K562 (cell line): ENCODE data around the gene OBSCN. TPM values are rescaled to one million over a fixed set of nuclear protein-coding genes. Genes with fewer than 3 reads are reported as not detected.

Experiments
- FOXO4 ChIP-seq: fragments of 450-650 bp; formaldehyde crosslinking; IDR thresholded peaks from 2 replicates; pipeline ENCODE4 v1.4.0; 2020; ENCODE audit warnings: mild to moderate bottlenecking, moderate library complexity
- ZBTB40 ChIP-seq, 2 experiments: fragments of 450-650 bp in 1 of 2; sonication (generic) in 1 of 2; formaldehyde crosslinking in 1 of 2; IDR thresholded peaks; 2 replicates each; pipeline versions ENCODE4 v1.7.1 to v1.9.0; 2016 to 2022; ENCODE audit warnings: inconsistent platforms in 1 of 2, mild to moderate bottlenecking in 1 of 2, missing genetic modification reagents in 1 of 2
- polyA plus RNA-seq, 8 experiments: library from polyadenylated mRNA; depleted of rRNA in 4 of 8; stranded (reverse) in 5 of 8; unstranded in 3 of 8; fragments of >200 nt; fragmentation: Nextera tagmentation in 2 of 8; fragmentation: Illumina TruSeq in 1 of 8; extraction: Ambion mirVana in 2 of 8; extraction: Trizol in 1 of 8; gene quantifications; 2 replicates each; pipeline versions ENCODE4 v1.2.1 to v1.2.3, GENCODE V29; 2011 to 2014; ENCODE audit warnings: inconsistent platforms in 1 of 8, missing spikeins in 1 of 8
- total RNA-seq, 7 experiments: library from RNA; depleted of rRNA in 6 of 7; stranded (reverse); fragments of >200 nt in 6 of 7; fragmentation: Illumina TruSeq in 2 of 7; extraction: Trizol in 2 of 7; gene quantifications; 2 replicates each; pipeline versions ENCODE4 v1.2.1 to v1.2.3, GENCODE V29; 2011 to 2021; ENCODE audit warnings: low replicate concordance in 1 of 7

The OBSCN gene
- total and polyA plus RNA-seq, 9 of the 15 experiments (the other 6 are each of a cell fraction or from before 2014, with no cell fraction given) = 0.18 to 19.7 (median 3.6) TPM

- no peak for TF ChIP-seq ZBTB40 (IDR thresholded peaks at IDR 0.05)
- no peak for TF ChIP-seq ZBTB40 (CRISPR knock-in tag; IDR thresholded peaks at IDR 0.05)
- TF ChIP-seq FOXO4 (CRISPR knock-in tag) = no peak
These were observed 209.2 kb downstream of the OBSCN start (continued) for GRCh38 chr1:228417061-228417460.
